K562 (cell line): ENCODE data around the gene DOCK8. TPM values are rescaled to one million over a fixed set of nuclear protein-coding genes. Genes with fewer than 3 reads are reported as not detected.

ENCODE experiments used
- ARID3B ChIP-seq: fragments of 250-450 bp; sonication (Bioruptor Pico); IDR thresholded peaks from 2 replicates; pipeline ENCODE4 v1.4.0; 2020; ENCODE audit warnings: borderline replicate concordance
- ATF3 ChIP-seq, 2 experiments: fragments of 450-650 bp in 1 of 2; sonication (generic) in 1 of 2; formaldehyde crosslinking in 1 of 2; IDR thresholded peaks in 1 of 2; conservative IDR thresholded peaks in 1 of 2; 2 replicates each; pipeline versions ENCODE4 v1.6.1 to v1.8.1; 2016 to 2023; ENCODE audit warnings: mild to moderate bottlenecking in 2 of 2, moderate library complexity in 2 of 2, inconsistent platforms in 1 of 2, missing genetic modification reagents in 1 of 2
- CBX5 ChIP-seq: IDR thresholded peaks from 2 replicates; pipeline ENCODE4 v1.6.1; 2014; ENCODE audit warnings: low read depth, borderline replicate concordance
- CHD1 ChIP-seq: fragments of 200-600 bp; sonication (generic); IDR thresholded peaks from one replicate; pipeline ENCODE4 v1.6.1; 2012; ENCODE audit warnings: mild to moderate bottlenecking, moderate library complexity, low read length, inconsistent platforms
- CTCFL ChIP-seq: IDR thresholded peaks from 2 replicates; pipeline ENCODE4 v1.6.1; 2011; ENCODE audit warnings: borderline replicate concordance, low read depth, mild to moderate bottlenecking, moderate library complexity, low read length; ENCODE audit not compliant: insufficient read depth, poor library complexity, severe bottlenecking
- DNMT1 ChIP-seq: fragments of 450-650 bp; IDR thresholded peaks from 2 replicates; pipeline ENCODE4 v1.6.1; 2016; ENCODE audit warnings: antibody characterized with exemption, mild to moderate bottlenecking
- EZH2 ChIP-seq: IDR thresholded peaks from 2 replicates; pipeline ENCODE4 v1.6.1; 2012; ENCODE audit warnings: low read depth, mild to moderate bottlenecking, inconsistent platforms, low read length, borderline replicate concordance
- FOXP4 ChIP-seq: sonication (generic); formaldehyde crosslinking; IDR thresholded peaks from 2 replicates; pipeline ENCODE4 v1.8.0; 2022; ENCODE audit warnings: mild to moderate bottlenecking, missing genetic modification reagents, borderline replicate concordance
- MLX ChIP-seq, 2 experiments: fragments of 450-650 bp in 1 of 2; sonication (generic) in 1 of 2; formaldehyde crosslinking; conservative IDR thresholded peaks; 2 replicates each; pipeline versions ENCODE4 v1.4.0 to v1.8.1; 2020 to 2022; ENCODE audit warnings: mild to moderate bottlenecking in 1 of 2, missing genetic modification reagents in 1 of 2
- MTA1 ChIP-seq: fragments of 450-650 bp; IDR thresholded peaks from 2 replicates; pipeline ENCODE4 v1.6.1; 2017; ENCODE audit warnings: borderline replicate concordance
- MYC ChIP-seq, 2 experiments: fragments of 250-450 bp in 1 of 2; sonication (Bioruptor Pico) in 1 of 2; IDR thresholded peaks; 2 replicates each; pipeline versions ENCODE4 v1.5.1 to v1.6.1; 2012 to 2021; ENCODE audit warnings: low read depth in 2 of 2, borderline replicate concordance in 1 of 2, improper control_type of control experiment in 1 of 2, low read length in 1 of 2, mild to moderate bottlenecking in 1 of 2, moderate library complexity in 1 of 2
- POLR2H ChIP-seq: IDR thresholded peaks from 2 replicates; pipeline ENCODE4 v1.6.1; 2016; ENCODE audit warnings: missing genetic modification characterization, low read depth, mild to moderate bottlenecking, control low read depth, missing compliant biosample characterization, moderate library complexity
- PTTG1 ChIP-seq: fragments of 450-650 bp; IDR thresholded peaks from 2 replicates; pipeline ENCODE4 v1.6.1; 2016; ENCODE audit warnings: low read depth, mild to moderate bottlenecking, missing genetic modification characterization, missing compliant biosample characterization
- RBM15 ChIP-seq: fragments of 200-400 bp; formaldehyde crosslinking; IDR thresholded peaks from 2 replicates; pipeline ENCODE4 v1.6.1; 2018; ENCODE audit warnings: mild to moderate bottlenecking, low read length, moderate library complexity; ENCODE audit not compliant: insufficient read depth
- RBM39 ChIP-seq: fragments of 200-400 bp; formaldehyde crosslinking; optimal IDR thresholded peaks from 2 replicates; pipeline ENCODE3; 2018; ENCODE audit warnings: low read depth, low read length
- TAL1 ChIP-seq: fragments of 450-650 bp; IDR thresholded peaks from 2 replicates; pipeline ENCODE4 v1.6.1; 2016; ENCODE audit warnings: mild to moderate bottlenecking
- ZNF449 ChIP-seq: fragments of 250-450 bp; sonication (Bioruptor Pico); IDR thresholded peaks from 2 replicates; pipeline ENCODE4 v1.8.0; 2022; ENCODE audit warnings: moderate library complexity, mild to moderate bottlenecking, inconsistent platforms
- ZNF778 ChIP-seq: fragments of 450-650 bp; formaldehyde crosslinking; IDR thresholded peaks from 2 replicates; pipeline ENCODE4 v1.4.0; 2020; ENCODE audit warnings: mild to moderate bottlenecking, moderate library complexity
- polyA plus RNA-seq, 8 experiments: library from polyadenylated mRNA; depleted of rRNA in 4 of 8; stranded (reverse) in 5 of 8; unstranded in 3 of 8; fragments of >200 nt; fragmentation: Nextera tagmentation in 2 of 8; fragmentation: Illumina TruSeq in 1 of 8; extraction: Ambion mirVana in 2 of 8; extraction: Trizol in 1 of 8; gene quantifications; 2 replicates each; pipeline versions ENCODE4 v1.2.1 to v1.2.3, GENCODE V29; 2011 to 2014; ENCODE audit warnings: inconsistent platforms in 1 of 8, missing spikeins in 1 of 8
- total RNA-seq, 7 experiments: library from RNA; depleted of rRNA in 6 of 7; stranded (reverse); fragments of >200 nt in 6 of 7; fragmentation: Illumina TruSeq in 2 of 7; extraction: Trizol in 2 of 7; gene quantifications; 2 replicates each; pipeline versions ENCODE4 v1.2.1 to v1.2.3, GENCODE V29; 2011 to 2021; ENCODE audit warnings: low replicate concordance in 1 of 7

DOCK8 gene
- total and polyA plus RNA-seq, 9 of the 15 experiments (the other 6 are each of a cell fraction or from before 2014, with no cell fraction given), result 14.4 to 53.8 (median 25.1) TPM

GRCh38 chr9:237858-238345, 23.2 kb downstream of the DOCK8 start (continued):
- TF ChIP-seq ZNF449 (CRISPR knock-in tag) (no peak), PTTG1 (no peak), FOXP4 (CRISPR knock-in tag) (no peak), RBM15 (no peak), ATF3 (IDR thresholded peaks at IDR 0.05) (peak; percentile 79), ATF3 (CRISPR knock-in tag; conservative IDR thresholded peaks at IDR 0.05) (no peak), CHD1 (no peak), MLX (CRISPR knock-in tag; conservative IDR thresholded peaks at IDR 0.05) (no peak), DNMT1 (no peak), MTA1 (no peak), TAL1 (no peak), ARID3B (CRISPR knock-in tag) (no peak), CBX5 (no peak), EZH2 (no peak), CTCFL (no peak), POLR2H (tag) (peak; percentile 28; the same call in 1 of the 2 replicates), RBM39 (no peak), ZNF778 (CRISPR knock-in tag) (no peak), MYC (IDR thresholded peaks at IDR 0.05; ENCODE audit: low read depth, low read length) (no peak), MYC (CRISPR knock-in tag; IDR thresholded peaks at IDR 0.05; ENCODE audit: borderline replicate concordance, low read depth) (no peak)
